Measurements from ENCODE around the gene FCF1. TPM values are rescaled to one million over a fixed set of nuclear protein-coding genes. Genes with fewer than 3 reads are reported as not detected.

The FCF1 gene
- polyA plus RNA-seq, 3 donors: 14.8 to 22.6 (median 17.5) TPM

- peaks cover 95% of the 10 kb centered on the region in 2 donors for H3K36me3 Mint-ChIP-seq
These were observed 43.7 kb upstream of the FCF1 start for GRCh38 chr14:74669256-74669655.

GRCh38 chr14:74669846-74670245, 43.1 kb upstream of the FCF1 start:
- Histone ChIP-seq H3K4me3 (replicated peaks in 1 of 3; ENCODE audit: low read depth in 2 of 3, low read length in 3 of 3) (no peak overlapping the region), H3K9ac (ENCODE audit: insufficient read depth, low read length, poor library complexity, severe bottlenecking) (no peak overlapping the region), H3K36me3 (replicated peaks in 1 of 2; ENCODE audit: control insufficient read depth in 1 of 2, insufficient read depth in 2 of 2, low read length in 2 of 2) (peaks cover 98 to 100% of the 10 kb centered on the region in 2 donors), H3K27ac (ENCODE audit: low read depth in 1 of 2, low read length in 2 of 2) (no peak overlapping the region), H3K27me3 (ENCODE audit: control insufficient read depth in 2 of 2, insufficient read depth in 2 of 2, low read length in 2 of 2) (no peaks in the 10 kb centered on the region), H3K79me2 (ENCODE audit: insufficient read depth, low read length) (no peaks in the 10 kb centered on the region), H2AFZ (ENCODE audit: insufficient read depth, low read depth, low read length, poor library complexity, severe bottlenecking) (no peak overlapping the region), H4K20me1 (ENCODE audit: insufficient read depth, low read length) (no peaks in the 10 kb centered on the region), H3K4me2 (replicated peaks; ENCODE audit: extremely low read depth, low read length, poor library complexity, severe bottlenecking) (no peak overlapping the region), H3K9me3 (replicated peaks in 1 of 2; ENCODE audit: control insufficient read depth in 1 of 2, insufficient read depth in 1 of 2, low read length in 2 of 2) (no peaks in the 10 kb centered on the region), H3K4me1 (ENCODE audit: control insufficient read depth in 1 of 2, insufficient read depth in 2 of 2, low read length in 2 of 2) (no peaks in the 10 kb centered on the region)
- no peaks in the 10 kb centered on the region for H3K9me3 Mint-ChIP-seq
- no peaks in the 10 kb centered on the region for H3K27me3 Mint-ChIP-seq (ENCODE audit: low read depth in 3 of 3)
- intact Hi-C loops (cut with micrococcal nuclease): no loop called here
- H3K4me3 Mint-ChIP-seq: no peak overlapping the region
- peak overlapping the region in 1 of 7 donors; percentile 24 for H3K27ac Mint-ChIP-seq
- no peaks in the 10 kb centered on the region for H3K4me1 Mint-ChIP-seq
- WGBS (ENCODE audit: insufficient coverage): 95% methylated on average over 4 of the region's 10 CpGs
- no peak for TF ChIP-seq CTCF (IDR thresholded peaks at IDR 0.05)
- no peak for DNase-seq
- peaks cover 94% of the 10 kb centered on the region in 2 donors for H3K36me3 Mint-ChIP-seq

More at GRCh38 chr14:74669256-74669655, 43.7 kb upstream of the FCF1 start:
- WGBS (ENCODE audit: insufficient coverage): no CpG with 5 or more reads among the region's 1 CpG
- no peak for DNase-seq
- Mint-ChIP-seq H3K27me3 (ENCODE audit: low read depth in 3 of 3) (no peaks in the 10 kb centered on the region), H3K9me3 (no peaks in the 10 kb centered on the region), H3K27ac (peak overlapping the region in 1 of 7 donors; percentile 63), H3K4me3 (no peak overlapping the region), H3K4me1 (no peaks in the 10 kb centered on the region)
- H3K4me2 ChIP-seq (replicated peaks; ENCODE audit: extremely low read depth, low read length, poor library complexity, severe bottlenecking): no peak overlapping the region
- H3K36me3 ChIP-seq (replicated peaks in 1 of 2; ENCODE audit: control insufficient read depth in 1 of 2, insufficient read depth in 2 of 2, low read length in 2 of 2): peaks cover 98 to 100% of the 10 kb centered on the region in 2 donors
- no peaks in the 10 kb centered on the region for H3K79me2 ChIP-seq (ENCODE audit: insufficient read depth, low read length)
- H3K27ac ChIP-seq (ENCODE audit: low read depth in 1 of 2, low read length in 2 of 2): no peak overlapping the region
- no peaks in the 10 kb centered on the region for H3K4me1 ChIP-seq (ENCODE audit: control insufficient read depth in 1 of 2, insufficient read depth in 2 of 2, low read length in 2 of 2)
- intact Hi-C loops (cut with micrococcal nuclease): no loop called here
- no peaks in the 10 kb centered on the region for H3K9me3 ChIP-seq (replicated peaks in 1 of 2; ENCODE audit: control insufficient read depth in 1 of 2, insufficient read depth in 1 of 2, low read length in 2 of 2)
- H4K20me1 ChIP-seq (ENCODE audit: insufficient read depth, low read length): no peaks in the 10 kb centered on the region
- H3K9ac ChIP-seq (ENCODE audit: insufficient read depth, low read length, poor library complexity, severe bottlenecking): no peak overlapping the region
- no peaks in the 10 kb centered on the region for H3K27me3 ChIP-seq (ENCODE audit: control insufficient read depth in 2 of 2, insufficient read depth in 2 of 2, low read length in 2 of 2)
- H3K4me3 ChIP-seq (replicated peaks in 1 of 3; ENCODE audit: low read depth in 2 of 3, low read length in 3 of 3): no peak overlapping the region
- H2AFZ ChIP-seq (ENCODE audit: insufficient read depth, low read depth, low read length, poor library complexity, severe bottlenecking): no peak overlapping the region
- no peak for TF ChIP-seq CTCF (IDR thresholded peaks at IDR 0.05)
